Measurements from ENCODE around the gene RFPL1.

GRCh38 chr22:29450222-29450621 is 11.8 kb downstream of the RFPL1 start:
- no peak for TF ChIP-seq POLR2AphosphoS5 (IDR thresholded peaks at IDR 0.05; ENCODE audit: low read depth, low read length)
- TF ChIP-seq SIN3A (IDR thresholded peaks at IDR 0.05; ENCODE audit: borderline replicate concordance, insufficient read depth, low read length): no peak
- no peak for TF ChIP-seq REST (IDR thresholded peaks at IDR 0.05; ENCODE audit: insufficient read depth in 1 of 2, low read depth in 2 of 2, low read length in 2 of 2)
- TF ChIP-seq FOXP2 (optimal IDR thresholded peaks at IDR 0.05; ENCODE audit: borderline replicate concordance, extremely low read depth, extremely low read length, insufficient read depth): no peak
- no peak for TF ChIP-seq TAF1 (IDR thresholded peaks at IDR 0.05; ENCODE audit: borderline replicate concordance, insufficient read depth, low read length)

All from PFSK-1 (cell line).